Retina (tissue), 1 donor: ENCODE measurements around the gene OLIG1.

Source experiments
- DNase-seq: peaks from one replicate; pipeline ENCODE4 v3.0.0-alpha.2; 2016

The OLIG1 gene

DNA sequence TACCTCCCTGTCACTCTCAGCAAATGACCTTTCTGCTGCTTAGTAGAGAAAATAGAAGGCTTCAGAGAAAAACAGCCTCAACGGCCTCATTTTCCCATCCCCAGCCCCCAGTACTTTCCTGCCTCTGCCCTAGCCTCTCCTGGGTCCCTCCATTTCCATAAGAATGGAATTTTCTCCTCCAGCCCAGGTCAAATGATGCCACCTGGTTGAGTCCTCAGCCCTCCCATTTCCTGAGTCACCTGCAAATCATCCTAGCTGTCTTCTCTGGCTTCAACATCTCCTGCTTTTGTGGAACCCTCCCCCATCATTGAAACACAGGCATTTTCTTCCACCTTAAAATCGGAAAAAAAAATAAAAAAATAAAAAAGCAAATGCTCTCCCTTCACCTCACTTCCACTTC is 35.1 kb downstream of the OLIG1 start:
- no peak for DNase-seq

DNA sequence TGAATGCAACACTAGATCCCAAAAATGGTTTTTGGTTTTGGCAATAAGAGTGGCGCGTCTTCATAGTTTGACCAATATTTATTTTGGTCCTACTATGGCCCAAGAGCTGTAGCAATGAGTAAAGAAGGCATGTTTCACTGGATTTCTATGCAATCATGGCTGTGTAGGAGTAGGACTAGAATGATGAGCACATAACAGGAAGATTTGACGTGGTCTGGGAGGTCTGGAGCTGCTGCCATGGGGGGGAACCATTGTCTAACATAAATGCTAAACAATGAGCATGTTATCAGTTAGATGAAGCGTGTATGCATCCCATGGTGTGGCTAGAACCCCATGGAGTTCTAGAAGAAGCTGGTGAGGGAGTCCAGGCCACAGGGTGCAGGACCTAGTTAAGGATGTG is 38.3 kb downstream of the OLIG1 start:
- no peak for DNase-seq

GRCh38 chr21:33109574-33110339 is 39.8 kb downstream of the OLIG1 start:
- DNase-seq = peak; percentile 61

GRCh38 chr21:33110340-33110715 is 40.4 kb downstream of the OLIG1 start:
- DNase-seq = no peak

DNA sequence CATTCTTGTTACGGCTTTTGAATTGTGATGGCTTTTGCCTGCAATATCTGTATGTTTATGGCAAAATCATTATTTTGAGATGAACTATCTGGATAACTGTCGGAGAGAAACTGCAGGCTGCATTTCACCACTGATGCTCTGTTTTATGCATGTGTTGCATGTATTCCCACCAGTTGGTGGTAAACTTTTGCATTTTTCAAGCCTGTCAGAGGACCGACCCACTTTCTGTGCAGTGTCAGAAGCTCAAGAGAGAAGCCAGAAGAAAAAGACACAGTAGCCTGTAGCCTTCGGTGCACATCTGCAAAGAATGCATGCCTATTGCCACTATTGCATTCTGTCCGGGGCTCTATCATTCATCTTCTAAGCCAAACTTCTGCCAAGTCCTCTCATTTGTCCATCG is 41.6 kb downstream of the OLIG1 start:
- DNase-seq = peak; percentile 24

DNA sequence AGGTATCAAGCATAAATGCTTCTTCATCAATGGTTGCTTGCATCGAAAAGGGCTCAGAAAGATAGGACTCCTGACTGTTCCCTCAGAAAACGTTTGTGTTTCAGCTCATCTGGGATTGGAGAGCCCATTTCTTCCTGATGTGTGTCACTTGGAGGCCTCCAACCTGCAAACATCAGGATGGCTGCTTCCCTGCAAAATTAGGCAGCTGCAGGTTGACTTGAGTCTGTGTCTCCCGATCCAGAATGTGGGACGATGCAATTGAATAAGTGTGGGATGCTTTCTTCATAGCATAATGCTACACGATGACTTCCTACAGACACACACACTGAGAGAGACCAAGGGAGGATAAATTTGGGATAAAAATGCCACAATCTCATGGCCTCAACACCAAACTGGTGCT is 42.2 kb downstream of the OLIG1 start:
- peak; percentile 24 for DNase-seq

- DNase-seq = no peak
These were observed 42.7 kb downstream of the OLIG1 start for GRCh38 chr21:33112681-33113080.

DNA sequence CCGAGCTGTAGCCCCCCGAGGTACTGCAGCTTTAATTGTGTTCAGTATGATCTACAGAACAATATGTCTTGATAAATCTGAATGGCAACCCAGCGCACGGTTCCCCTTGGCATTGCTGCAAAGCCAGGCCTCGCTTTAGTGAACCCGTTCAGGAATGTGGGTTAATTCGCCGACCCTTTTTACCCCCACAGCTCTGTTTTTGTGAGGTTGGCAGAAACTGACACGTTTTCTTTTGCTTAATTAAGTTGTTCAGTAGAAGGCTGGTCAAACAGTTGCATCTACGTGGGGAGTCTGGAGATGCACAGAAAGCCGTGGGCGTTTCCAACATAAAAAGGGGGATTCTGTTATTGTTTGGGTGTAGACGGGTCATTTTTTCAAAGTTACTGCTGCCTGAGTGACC is 43.2 kb downstream of the OLIG1 start:
- peak; percentile 76 for DNase-seq

DNA sequence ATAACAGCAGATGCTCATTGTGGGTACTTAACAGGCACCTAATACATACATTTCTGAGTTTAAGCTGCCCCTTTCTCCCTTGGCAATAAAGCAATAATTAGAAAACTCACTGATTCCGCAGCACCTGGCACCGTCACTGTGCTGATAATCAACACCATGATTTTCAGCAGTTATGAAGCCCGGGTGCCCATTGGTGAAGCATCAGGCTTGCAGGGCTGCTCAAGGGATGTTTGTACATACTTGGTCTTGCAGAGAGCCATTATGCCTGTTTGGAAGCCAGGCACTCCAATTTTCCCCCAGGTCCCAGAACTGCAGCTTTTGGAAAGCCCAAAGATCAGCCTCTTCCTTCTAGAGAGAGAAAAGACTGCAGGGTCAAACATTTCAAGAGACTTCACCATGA is 44.3 kb downstream of the OLIG1 start:
- no peak for DNase-seq

- DNase-seq = peak; percentile 39
These were observed 45.9 kb downstream of the OLIG1 start for GRCh38 chr21:33115631-33116510.

DNA sequence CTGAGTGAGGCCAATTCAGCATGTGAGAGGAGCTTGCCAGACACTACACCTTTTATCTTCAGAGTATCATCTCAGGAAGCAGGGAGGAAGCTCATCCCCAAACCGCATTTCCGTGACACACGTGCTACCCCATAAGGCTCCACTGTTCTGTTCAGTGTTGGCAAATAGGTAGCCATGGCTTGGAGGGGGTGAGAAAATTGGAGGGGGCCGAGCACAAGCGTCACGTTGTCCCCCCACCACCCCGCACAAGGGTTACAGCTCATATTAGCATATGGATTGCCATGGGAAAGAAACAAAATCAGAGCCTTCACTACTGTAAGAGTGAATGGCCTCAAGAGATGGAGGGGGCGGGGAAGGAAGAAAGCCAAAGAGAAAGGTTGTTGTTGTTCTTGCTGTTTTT is 46.7 kb downstream of the OLIG1 start:
- DNase-seq = no peak

GRCh38 chr21:33117101-33117888 is 47.4 kb downstream of the OLIG1 start:
- DNase-seq = peak; percentile 42
